Measurements from ENCODE around the gene TCP11L2. TPM values are rescaled to one million over a fixed set of nuclear protein-coding genes. Genes with fewer than 3 reads are reported as not detected.
"Not testable (repeated sequence)": the region's sequence is repeated elsewhere in the genome, so short reads cannot be mapped to it uniquely, and the experiment has no call there.

Gene TCP11L2
- total RNA-seq, 1 experiment from 2014 or later: 9.4 TPM

DNA sequence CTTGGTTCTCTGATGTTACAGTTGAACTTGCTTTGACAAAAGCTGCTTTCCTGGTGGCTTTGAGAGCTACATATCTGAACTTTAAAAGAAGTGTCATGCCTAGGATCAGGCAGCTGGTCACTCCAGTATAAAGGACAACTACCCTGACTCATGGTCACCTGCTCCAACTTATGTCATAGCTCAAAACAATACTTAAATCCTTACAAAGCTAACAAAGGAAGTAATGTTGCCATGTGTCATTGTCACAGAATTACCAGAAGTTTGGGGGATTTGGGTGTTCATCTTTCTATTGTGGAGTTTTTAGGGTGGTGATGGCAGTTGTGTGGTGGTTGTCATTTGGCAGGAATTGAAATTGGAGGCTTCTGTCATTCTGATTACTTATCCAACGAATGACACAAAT is 1.8 kb upstream of the TCP11L2 start:
- no peak for DNase-seq (ENCODE audit: low read depth, low spot score)
- in situ Hi-C loops (cut with HindIII; ENCODE audit: low pct_unique_long_range_greater_than_20kb, low sequenced_read_pairs): no loop called here

GRCh38 chr12:106301241-106301610 is 1.3 kb upstream of the TCP11L2 start:
- in situ Hi-C loops (cut with HindIII; ENCODE audit: low pct_unique_long_range_greater_than_20kb, low sequenced_read_pairs): no loop called here
- peak; percentile 28 for DNase-seq (ENCODE audit: low read depth, low spot score)

DNA sequence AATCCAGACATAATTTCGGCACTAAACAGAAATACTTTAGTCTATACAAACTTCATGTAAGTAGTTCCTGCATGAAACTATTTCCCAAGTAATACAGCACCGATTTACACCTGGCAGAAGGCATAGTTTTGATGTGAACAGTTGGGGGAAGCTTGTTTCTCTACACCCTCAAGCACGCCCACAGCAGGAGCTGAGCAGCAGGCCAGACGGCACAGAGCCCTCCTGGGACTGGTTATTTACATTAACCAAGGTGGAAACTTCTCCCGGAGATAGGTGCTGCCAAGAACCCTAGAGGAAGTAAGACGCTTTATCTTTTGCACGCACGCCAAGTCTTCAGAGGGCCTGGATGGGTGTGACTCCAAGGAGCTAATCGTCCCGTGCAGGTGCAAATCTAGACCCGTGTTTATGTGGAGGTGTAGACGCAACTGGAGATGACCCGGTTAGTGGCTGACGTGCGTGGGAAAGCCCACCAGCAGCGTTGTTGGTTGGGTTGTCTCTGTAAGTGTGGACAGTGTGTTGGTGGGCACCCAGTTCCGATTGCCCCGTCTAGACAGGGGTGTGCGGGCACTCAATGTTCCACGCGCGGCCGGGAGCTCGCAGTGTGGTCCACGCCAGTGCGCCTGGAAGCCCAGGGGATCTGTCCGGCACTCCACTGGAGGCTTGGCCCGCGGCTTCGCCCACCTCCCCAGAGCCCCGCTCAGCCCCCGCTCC is 767 bp upstream of the TCP11L2 start:
- peak; percentile 46 for DNase-seq (ENCODE audit: low read depth, low spot score)
- in situ Hi-C loops (cut with HindIII; ENCODE audit: low pct_unique_long_range_greater_than_20kb, low sequenced_read_pairs): no loop called here

DNA sequence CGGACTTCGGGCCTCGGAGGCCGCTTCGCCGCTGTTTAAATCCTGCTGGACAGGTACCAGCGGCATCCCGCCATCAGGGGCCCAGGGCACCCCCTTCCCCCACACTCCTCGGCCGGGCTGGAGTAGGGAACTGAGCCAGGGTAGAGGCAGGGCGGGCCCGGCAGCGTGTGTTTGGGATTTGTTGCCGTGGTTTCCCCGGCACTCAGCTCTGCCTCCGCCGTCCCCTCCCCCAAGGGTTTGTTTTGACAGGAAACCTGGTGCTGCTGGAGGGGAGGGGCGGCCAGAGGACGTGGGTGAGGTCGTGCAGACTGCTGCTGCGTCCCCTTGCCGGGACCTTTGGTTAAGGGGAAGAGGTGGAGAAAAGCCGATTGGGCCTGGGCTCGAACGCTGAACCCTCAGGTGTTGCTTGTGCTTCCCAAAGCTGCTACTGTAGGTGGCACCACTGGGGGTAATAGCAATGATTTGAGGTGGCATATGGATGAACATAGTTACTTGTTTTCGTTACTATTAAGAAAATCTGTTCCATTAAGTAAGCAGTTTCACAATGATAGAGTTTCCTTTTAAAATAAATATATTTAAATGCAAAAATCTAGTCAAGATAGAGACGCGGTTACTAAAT is 778 bp downstream of the TCP11L2 start:
- peak; percentile 55 for DNase-seq (ENCODE audit: low read depth, low spot score)
- in situ Hi-C loops (cut with HindIII; ENCODE audit: low pct_unique_long_range_greater_than_20kb, low sequenced_read_pairs): no loop called here

GRCh38 chr12:106304001-106304421 is 1.5 kb downstream of the TCP11L2 start:
- in situ Hi-C loops (cut with HindIII; ENCODE audit: low pct_unique_long_range_greater_than_20kb, low sequenced_read_pairs): no loop called here
- DNase-seq (ENCODE audit: low read depth, low spot score): peak; percentile 39

- DNase-seq (ENCODE audit: low read depth, low spot score): no peak
- in situ Hi-C loops (cut with HindIII; ENCODE audit: low pct_unique_long_range_greater_than_20kb, low sequenced_read_pairs): no loop called here
Observed at GRCh38 chr12:106304797-106305196, 2.3 kb downstream of the TCP11L2 start.

DNA sequence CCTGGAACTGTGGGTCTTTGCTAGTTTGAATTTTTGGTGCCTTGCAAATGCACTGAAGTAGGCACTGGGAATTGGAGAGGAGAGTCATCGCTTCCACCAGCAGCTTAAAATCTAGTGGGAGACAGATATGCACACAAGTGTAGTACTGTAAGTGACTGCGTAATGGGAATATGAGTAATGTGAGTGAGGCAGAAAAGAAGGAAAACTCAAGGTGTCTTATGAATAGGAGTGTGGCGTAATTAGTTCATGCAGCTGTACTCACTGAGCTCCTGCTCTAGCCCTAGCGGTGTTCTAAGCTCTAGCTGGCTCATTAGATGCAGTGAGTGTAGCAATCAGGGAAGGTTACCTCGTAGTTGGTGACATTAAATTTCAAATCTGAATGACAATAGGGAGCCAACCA is 2.8 kb downstream of the TCP11L2 start:
- DNase-seq (ENCODE audit: low read depth, low spot score): no peak
- in situ Hi-C loops (cut with HindIII; ENCODE audit: low pct_unique_long_range_greater_than_20kb, low sequenced_read_pairs): no loop called here

GRCh38 chr12:106307181-106307580 is 4.6 kb downstream of the TCP11L2 start:
- no peak for DNase-seq (ENCODE audit: low read depth, low spot score)
- in situ Hi-C loops (cut with HindIII; ENCODE audit: low pct_unique_long_range_greater_than_20kb, low sequenced_read_pairs): no loop called here

- DNase-seq (ENCODE audit: low read depth, low spot score): no peak
- in situ Hi-C loops (cut with HindIII; ENCODE audit: low pct_unique_long_range_greater_than_20kb, low sequenced_read_pairs): no loop called here
Observed at GRCh38 chr12:106308121-106308520, 5.6 kb downstream of the TCP11L2 start.

DNA sequence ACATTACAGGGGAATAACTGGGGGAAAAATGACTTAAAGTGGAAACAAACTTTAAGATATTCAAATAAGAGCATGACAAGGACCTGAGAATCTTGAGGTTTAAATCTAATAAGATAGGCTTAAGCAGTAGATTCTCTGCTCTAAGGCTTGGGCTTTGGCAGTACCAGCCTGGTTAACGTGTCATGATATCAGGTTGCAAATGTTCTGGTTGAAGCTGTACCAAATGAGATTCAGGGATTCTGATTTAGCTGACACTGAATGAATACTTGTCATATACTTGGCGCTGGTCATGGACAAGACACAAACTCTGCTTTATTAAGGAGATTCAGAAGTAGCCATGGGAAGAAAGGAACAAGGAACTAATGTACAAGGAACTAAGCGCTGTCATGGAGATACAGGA is 6.1 kb downstream of the TCP11L2 start:
- in situ Hi-C loops (cut with HindIII; ENCODE audit: low pct_unique_long_range_greater_than_20kb, low sequenced_read_pairs): no loop called here
- DNase-seq (ENCODE audit: low read depth, low spot score): no peak

DNA sequence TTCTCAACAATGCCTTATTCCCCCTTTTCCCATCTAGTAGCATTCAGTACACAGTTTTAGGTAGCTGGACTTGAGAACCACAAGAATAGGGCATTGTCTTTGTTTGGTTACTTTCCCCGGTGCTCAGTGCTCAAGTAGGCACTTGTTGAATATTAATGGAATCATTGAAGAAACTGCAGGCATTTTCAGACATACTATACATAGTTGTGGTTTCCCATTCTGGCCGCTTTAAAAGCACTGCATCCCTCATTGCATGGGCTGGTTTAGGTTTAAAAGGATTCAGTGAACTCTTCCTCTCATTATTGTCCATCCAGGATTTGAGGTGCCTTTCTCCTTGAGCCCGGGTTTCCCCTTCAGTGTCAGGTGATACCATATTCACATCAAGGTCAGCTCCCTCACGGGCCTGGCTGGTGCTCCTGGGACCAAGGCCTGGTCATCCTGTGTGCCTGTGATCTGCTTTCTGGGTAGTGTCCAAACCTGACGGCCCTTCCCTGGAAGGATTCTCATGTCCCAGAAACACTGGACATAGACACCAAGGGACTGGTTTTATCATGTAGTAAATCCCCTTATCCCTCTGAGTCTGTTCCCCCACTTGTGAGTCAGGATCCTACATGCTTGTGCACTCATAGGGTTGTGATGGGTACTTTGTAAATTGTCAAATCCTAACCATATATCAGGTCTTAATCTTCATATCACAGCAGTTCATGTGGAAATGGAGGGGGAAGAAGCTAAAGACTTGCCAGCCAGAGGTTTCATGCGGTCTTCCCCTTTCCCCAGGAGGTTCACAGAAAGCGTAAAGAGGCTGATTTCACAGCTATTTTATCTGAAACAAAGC is 7.4 kb downstream of the TCP11L2 start:
- DNase-seq (ENCODE audit: low read depth, low spot score): peak; percentile 52
- in situ Hi-C loops (cut with HindIII; ENCODE audit: low pct_unique_long_range_greater_than_20kb, low sequenced_read_pairs): no loop called here

- DNase-seq (ENCODE audit: low read depth, low spot score): no peak
- in situ Hi-C loops (cut with HindIII; ENCODE audit: low pct_unique_long_range_greater_than_20kb, low sequenced_read_pairs): no loop called here
Observed at GRCh38 chr12:106310687-106311086, 8.2 kb downstream of the TCP11L2 start.

- DNase-seq (ENCODE audit: low read depth, low spot score): no peak
- in situ Hi-C loops (cut with HindIII; ENCODE audit: low pct_unique_long_range_greater_than_20kb, low sequenced_read_pairs): no loop called here
Observed at GRCh38 chr12:106311139-106311538, 8.6 kb downstream of the TCP11L2 start.

DNA sequence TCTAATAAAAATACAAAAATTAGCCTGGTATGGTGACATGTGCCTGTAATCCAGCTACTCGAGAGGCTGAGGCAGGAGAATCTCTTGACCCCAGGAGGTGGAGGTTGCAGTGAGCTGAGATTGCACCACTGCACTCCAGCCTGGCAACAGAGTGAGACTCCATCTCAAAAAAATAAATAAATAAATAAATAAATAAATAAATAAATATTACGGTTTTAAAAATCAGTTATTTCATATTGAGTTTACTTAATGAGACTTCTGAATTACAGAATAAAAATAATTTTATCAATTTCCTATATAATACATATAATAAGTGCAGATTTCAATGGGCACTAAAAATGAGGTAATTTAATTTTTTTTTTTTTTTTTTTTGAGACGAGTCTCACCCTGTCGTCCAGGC is 10.9 kb downstream of the TCP11L2 start:
- DNase-seq (ENCODE audit: low read depth, low spot score); in situ Hi-C loops (cut with HindIII; ENCODE audit: low pct_unique_long_range_greater_than_20kb, low sequenced_read_pairs): not testable (repeated sequence)

GRCh38 chr12:106315523-106315922 is 13.0 kb downstream of the TCP11L2 start:
- no peak for DNase-seq (ENCODE audit: low read depth, low spot score)
- in situ Hi-C loops (cut with HindIII; ENCODE audit: low pct_unique_long_range_greater_than_20kb, low sequenced_read_pairs): no loop called here

- in situ Hi-C loops (cut with HindIII; ENCODE audit: low pct_unique_long_range_greater_than_20kb, low sequenced_read_pairs): no loop called here
- DNase-seq (ENCODE audit: low read depth, low spot score): no peak
Observed at GRCh38 chr12:106317406-106318082, 15.0 kb downstream of the TCP11L2 start.

DNA sequence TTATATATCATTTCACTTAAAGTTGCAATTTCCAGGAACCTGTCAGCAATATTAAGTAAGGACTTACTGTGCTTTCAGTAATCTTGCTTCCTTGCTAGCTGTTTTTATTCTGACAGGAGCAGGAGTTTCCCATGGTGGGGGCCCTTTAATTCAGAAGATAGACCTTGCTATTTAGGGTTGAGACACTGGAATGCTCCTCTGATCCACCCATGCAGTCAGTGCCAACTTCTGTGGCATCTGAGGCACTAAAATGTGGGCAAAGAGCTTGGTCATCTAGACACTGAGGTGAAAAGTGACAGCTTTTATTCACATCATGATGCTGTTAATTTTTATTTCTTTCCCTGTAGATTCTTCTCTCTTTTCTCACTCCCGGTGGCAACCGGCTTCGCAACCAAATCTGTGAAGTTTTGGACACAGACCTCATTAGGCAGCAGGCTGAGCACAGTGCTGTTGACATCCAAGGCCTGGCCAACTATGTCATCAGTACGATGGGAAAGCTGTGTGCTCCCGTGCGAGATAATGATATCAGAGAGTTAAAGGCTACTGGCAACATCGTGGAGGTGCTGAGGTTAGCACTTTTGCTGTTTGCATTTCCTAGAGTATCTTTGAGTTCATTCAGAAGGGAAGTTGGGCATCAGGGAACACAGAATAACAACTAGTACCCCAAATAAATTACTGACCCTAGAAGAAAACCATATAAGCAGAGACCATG is 18.8 kb downstream of the TCP11L2 start:
- no peak for DNase-seq (ENCODE audit: low read depth, low spot score)
- in situ Hi-C loops (cut with HindIII; ENCODE audit: low pct_unique_long_range_greater_than_20kb, low sequenced_read_pairs): no loop called here

DNA sequence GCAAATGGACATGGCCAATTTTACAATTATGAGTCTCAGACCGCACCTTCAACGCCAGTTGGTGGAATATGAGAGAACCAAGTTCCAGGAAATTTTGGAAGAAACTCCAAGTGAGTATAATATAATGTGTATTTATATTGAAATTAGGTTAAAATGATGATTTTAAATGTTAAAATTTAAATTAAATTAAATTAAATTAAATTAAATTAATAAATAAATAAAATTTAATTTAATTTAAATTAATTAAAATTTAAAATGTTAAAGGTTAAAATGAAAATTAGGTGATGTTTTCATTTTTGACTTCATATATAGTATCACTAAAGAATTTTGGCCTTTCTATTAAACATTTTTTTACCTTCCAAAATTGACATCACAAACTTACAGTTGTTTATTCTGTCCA is 21.0 kb downstream of the TCP11L2 start:
- in situ Hi-C loops (cut with HindIII; ENCODE audit: low pct_unique_long_range_greater_than_20kb, low sequenced_read_pairs): no loop called here
- DNase-seq (ENCODE audit: low read depth, low spot score): no peak

Measured in SK-MEL-5 (cell line).